ENCODE results near the gene DNMT3L.
"Not testable (repeated sequence)": the region's sequence is repeated elsewhere in the genome, so short reads cannot be mapped to it uniquely, and the experiment has no call there.

The DNMT3L gene

GRCh38 chr21:44241281-44241680 is 20.4 kb downstream of the DNMT3L start:
- DNase-seq, result not testable (repeated sequence)

DNA sequence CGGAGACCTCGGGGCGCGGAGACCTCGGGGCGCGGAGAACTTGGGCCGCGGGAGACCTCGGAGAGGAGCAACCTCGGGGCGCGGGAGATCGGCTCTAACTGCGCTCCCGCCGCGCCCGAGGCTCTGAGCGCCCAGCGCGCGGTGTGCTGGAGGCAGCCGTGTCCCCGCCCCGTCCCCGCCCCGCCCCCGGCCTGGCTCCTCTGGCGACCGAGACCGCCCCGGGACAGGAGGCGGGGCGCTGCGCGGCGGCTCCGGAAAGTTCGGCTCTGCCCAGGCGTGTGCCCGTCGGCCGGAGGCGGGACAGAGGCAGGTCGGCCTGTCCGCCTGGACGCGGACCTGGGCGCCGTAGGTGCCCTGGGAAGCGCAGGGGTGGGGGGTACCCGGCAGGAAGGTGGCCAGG is 20.9 kb downstream of the DNMT3L start, which contains the start of gene ICOSLG:
Gene ICOSLG, minus strand, starts transcription at position 102 of the 400 bp plus-strand sequence. CDS start 126 bp downstream, outside the sequence.
- DNase-seq, result not testable (repeated sequence)

DNA sequence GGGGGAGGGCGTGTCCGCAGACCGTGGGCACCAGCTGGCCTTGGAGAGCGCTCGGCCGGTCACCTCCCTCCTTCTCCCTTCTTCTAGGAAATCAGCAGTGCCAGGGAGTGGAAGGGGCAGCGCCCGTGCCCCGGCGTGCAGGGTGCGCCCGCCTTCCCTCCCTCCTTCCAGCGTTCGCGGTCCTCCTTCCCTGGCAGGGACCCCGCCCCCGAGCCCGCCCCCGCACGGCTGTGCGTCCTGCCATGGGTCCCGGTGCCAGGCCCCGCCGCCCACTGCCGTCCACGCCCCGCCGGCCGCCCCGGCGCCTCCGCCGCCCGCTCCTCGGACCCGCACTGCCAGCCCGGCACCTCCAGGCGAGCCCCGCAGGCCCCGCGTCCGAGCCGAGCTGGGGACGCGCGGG is 21.3 kb downstream of the DNMT3L start:
- DNase-seq, result not testable (repeated sequence)

DNA sequence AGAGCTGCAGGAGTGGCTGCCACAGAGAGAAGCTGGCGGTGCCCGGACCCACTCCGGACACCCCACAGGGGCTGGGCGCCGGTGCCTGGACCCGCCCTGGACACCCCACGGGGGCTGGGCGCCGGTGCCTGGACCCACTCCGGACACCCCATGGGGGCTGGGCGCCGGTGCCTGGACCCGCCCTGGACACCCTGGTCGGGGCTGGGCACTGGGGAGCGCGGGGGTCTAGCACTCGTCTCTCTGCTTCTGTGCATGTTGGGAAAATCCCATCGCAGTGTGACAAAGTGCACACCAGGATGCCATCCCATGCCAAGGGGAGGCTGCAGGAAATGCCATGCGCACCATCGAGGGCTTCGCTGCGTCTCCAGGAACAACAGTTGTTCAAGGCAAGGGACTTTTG is 32.1 kb downstream of the DNMT3L start:
- not testable (repeated sequence) for DNase-seq

DNA sequence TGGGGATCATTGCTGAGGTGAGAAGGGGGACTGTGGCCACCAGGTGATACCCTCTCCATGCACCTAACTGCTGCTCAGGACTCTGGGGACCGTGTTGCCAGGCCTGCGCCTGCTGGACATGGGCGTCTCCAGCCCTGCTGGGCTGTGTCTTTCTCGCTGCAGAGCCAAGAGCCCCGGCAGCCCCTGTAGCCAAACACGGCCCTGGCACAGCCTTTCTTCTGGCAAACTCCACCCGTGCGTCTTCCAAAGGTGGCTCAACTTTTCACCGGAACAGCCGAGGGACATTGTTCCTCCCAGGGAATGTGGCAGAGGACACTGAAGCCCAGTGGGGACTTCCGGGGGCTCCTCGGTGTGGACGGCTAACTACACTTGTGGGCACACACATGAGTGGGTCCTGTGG is 33.6 kb downstream of the DNMT3L start:
- not testable (repeated sequence) for DNase-seq

- not testable (repeated sequence) for DNase-seq
These were observed 34.1 kb downstream of the DNMT3L start for GRCh38 chr21:44227614-44228013.

DNA sequence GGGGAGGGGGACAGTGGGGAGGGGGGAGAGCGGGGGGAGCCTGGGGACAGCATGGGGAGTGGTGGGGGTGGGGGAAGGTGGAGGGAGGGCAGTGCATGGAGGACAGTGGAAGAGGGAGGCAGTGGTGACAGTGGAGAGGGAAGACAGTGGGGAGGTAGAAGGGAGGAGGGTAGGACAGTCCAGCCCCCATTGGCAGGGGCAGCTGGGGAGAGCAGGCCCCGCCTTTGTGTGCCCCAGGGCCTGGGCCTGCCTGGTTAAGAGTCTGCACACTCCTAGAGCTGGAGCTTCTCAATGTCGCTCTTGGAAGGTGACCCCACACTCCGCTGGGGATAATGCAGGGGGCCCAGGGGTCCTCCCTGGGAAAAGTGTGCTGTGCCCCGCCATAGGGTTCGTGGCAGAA is 36.1 kb downstream of the DNMT3L start:
- not testable (repeated sequence) for DNase-seq

DNA sequence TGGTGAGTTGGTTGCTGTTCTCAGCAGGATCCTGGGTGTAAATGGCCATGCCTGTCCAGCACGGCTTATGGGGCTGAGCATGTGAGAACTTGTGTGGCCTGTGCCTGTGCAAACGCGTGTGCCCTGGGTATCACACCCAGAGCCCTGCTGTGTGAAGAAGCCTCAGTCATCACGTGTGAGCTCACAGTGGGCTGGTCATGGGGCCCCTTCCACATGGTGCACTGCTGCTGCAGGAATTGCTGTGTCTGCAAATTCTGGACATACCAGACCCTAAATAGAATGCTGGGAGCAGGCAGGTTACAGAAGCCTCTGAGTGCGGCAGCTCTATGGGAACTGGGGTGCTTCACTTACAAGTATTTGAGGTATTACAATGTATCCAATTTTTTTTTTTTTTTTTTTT is 38.4 kb downstream of the DNMT3L start:
- not testable (repeated sequence) for DNase-seq

GRCh38 chr21:44220674-44221073 is 41.0 kb downstream of the DNMT3L start:
- DNase-seq, result not testable (repeated sequence)

- DNase-seq, result not testable (repeated sequence)
These were observed 43.2 kb downstream of the DNMT3L start for GRCh38 chr21:44218461-44218860.

DNA sequence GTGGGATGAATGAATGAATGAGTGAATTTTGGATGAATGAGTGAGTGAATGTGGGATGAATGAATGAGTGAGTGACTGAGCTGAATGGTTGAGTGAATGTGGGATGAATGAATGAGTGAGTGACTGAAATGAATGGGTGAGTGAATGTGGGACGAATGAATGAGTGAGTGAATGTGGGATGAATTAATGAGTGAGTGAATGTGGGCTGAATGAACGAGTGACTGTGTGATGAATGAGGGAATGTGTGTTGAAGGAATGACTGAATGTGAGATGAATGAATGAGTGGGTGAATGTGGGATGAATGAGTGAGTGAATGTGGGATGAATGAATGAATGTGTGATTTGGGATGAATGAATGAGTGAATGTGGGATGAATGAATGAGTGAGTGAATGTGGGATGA is 49.7 kb downstream of the DNMT3L start:
- DNase-seq, result not testable (repeated sequence)

DNA sequence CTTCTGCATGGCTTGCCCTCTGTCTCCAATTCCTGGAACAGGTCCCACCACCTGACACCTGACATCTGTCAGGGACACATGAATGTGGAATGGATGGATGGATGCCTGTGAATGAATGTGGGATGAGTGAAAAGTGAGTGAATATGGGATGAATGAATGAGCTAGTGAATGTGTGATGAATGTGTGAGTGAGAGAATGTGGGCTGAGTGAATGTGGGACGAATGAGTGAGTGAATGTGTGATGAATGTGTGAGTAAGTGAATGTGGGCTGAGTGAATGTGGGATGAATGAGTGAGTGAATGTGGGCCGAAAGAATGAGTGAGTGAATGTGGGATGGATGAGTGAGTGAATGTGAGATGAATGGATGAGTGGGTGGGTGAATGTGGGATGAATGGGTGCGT is 50.1 kb downstream of the DNMT3L start:
- not testable (repeated sequence) for DNase-seq

- not testable (repeated sequence) for DNase-seq
These were observed 53.6 kb downstream of the DNMT3L start for GRCh38 chr21:44207860-44208646.

DNA sequence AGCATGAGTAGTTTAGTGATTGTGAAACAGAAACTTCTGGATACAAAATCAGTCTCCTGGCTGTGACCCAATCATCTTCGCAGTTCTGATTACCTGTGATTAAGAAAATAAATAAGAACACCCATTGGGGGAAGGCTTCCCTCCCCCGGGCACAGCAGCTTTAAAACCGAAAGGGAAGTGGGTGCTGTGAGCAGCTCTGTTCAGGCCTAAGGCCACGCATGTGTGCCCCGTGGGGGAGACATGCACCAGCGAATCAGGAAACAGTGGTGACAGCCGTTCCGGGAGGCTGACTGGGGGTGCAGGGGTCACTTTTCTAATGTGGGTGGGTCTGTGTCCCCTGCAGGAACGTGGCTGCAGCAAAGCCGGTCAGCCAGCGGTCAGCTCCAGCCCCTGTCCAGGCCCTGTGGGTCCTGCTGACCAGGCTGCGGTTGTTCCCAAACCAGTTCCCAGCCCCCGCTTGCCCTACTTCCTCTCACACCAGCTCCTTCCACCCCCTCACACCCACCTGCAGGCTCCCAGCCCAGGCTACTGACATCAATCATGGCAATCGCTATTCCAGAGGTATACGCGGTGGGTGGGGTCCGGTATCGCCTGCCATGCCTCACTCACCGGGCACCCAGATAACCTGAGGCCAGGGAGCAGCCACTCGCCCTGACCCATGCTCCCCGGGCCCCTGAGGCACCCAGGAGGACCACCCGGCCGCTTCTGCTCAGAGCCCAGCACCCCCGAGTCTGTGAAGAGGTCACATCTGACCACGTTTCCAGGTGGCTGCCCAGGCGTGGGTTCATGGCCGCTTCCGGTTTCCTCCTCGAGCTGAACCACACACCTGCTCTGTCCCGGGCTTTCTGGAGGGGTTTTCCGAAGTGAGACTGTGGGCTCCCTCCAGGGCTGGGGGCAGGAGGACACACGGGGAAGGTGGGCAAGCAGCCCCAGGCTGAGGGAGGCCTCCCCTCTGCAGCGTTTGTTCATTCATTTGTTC is 54.7 kb downstream of the DNMT3L start:
- DNase-seq, result not testable (repeated sequence)

DNA sequence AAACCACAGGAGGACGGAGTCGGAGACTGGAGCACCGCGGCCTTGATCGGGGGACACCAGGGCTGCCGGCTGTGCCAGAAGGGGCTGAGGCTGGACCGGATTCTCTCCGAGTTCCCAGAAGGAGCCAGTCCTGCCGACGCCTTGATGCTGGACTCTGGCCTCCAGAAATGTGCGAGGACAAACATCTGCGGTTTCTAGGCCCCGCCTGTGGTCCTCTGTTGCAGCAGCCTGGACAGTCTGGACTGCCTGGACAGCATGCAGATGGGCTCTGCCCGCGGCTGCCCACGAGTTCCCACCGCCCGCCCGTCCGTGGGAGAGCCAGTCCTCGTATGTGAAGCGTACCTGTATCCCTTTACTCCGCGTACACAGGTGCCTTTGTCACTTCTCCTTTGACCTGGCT is 55.5 kb downstream of the DNMT3L start:
- DNase-seq, result not testable (repeated sequence)

GRCh38 chr21:44202590-44203299 is 59.0 kb downstream of the DNMT3L start:
- DNase-seq, result not testable (repeated sequence)

DNA sequence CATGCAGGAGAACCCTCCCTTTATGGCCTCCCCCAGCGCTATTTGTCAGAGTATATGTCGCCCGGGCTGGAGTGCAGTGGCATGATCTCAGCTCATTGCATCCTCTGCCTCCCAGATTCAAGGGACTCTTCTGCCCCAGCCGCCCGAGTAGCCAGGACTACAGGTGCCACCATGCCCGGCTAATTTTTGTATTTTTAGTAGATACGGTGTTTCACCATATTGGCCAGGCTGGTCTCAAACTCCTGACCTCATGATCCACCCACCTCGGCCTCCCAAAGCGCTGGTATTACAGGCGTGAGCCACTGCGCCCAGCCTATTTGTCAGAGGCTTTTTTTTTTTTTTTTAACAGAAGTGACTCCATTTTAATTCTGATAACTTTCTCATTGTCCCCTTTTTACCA is 61.7 kb downstream of the DNMT3L start:
- DNase-seq, result not testable (repeated sequence)

GRCh38 chr21:44199448-44199847 is 62.2 kb downstream of the DNMT3L start:
- DNase-seq, result peak; percentile 56

DNA sequence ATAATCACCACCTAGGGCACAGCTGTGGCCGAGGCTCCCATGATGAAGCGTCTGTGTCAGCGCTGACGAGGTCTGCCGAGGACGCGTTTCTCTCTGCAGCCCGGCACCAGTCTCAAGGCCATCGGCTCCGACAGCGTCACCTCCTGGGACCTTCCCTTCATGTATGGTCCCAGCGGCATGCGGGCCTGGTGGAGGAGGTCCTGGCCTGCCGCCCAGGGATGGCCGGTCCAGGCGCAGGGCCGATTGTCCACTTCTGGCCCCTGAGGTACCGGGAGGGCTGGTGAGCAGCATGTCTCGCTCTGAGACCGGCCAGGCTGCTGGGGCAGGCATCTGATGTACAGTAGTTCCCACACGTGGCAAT is 64.6 kb downstream of the DNMT3L start:
- DNase-seq, result not testable (repeated sequence)
